Astrocyte of the hippocampus (primary cell): ENCODE data around the gene IFI30.
"Not testable (repeated sequence)": the region's sequence is repeated elsewhere in the genome, so short reads cannot be mapped to it uniquely, and the experiment has no call there.

Source experiments
- DNase-seq: peaks from one replicate; pipeline ENCODE4 v3.0.0; 2011; ENCODE audit warnings: low read depth, low spot score

The IFI30 gene

GRCh38 chr19:18202778-18203407, 29.3 kb downstream of the IFI30 start:
- DNase-seq, result peak; percentile 19

- DNase-seq, result no peak
These were observed 29.8 kb downstream of the IFI30 start for GRCh38 chr19:18203408-18203862.

GRCh38 chr19:18203863-18204393, 30.3 kb downstream of the IFI30 start, which contains the start of gene RAB3A:
RAB3A (minus strand) TSS chr19:18204042; CDS start chr19:18202740, 1,302 bp downstream.
- DNase-seq, result peak; percentile 100

- no peak for DNase-seq
These were observed 31.0 kb downstream of the IFI30 start for GRCh38 chr19:18204394-18205199.

GRCh38 chr19:18205200-18205892, 31.7 kb downstream of the IFI30 start:
- peak; percentile 78 for DNase-seq

GRCh38 chr19:18206018-18206417, 32.4 kb downstream of the IFI30 start:
- DNase-seq, result no peak

GRCh38 chr19:18208098-18208951, 34.7 kb downstream of the IFI30 start:
- DNase-seq, result peak; percentile 22

- not testable (repeated sequence) for DNase-seq
These were observed 36.3 kb downstream of the IFI30 start for GRCh38 chr19:18209912-18210311.

- no peak for DNase-seq
These were observed 38.1 kb downstream of the IFI30 start for GRCh38 chr19:18211683-18212082.

GRCh38 chr19:18214779-18215433, 41.3 kb downstream of the IFI30 start:
- peak; percentile 59 for DNase-seq

- no peak for DNase-seq
These were observed 43.2 kb downstream of the IFI30 start for GRCh38 chr19:18216789-18217188.

- no peak for DNase-seq
These were observed 44.5 kb downstream of the IFI30 start for GRCh38 chr19:18218159-18218558.

- DNase-seq, result no peak
These were observed 45.0 kb downstream of the IFI30 start for GRCh38 chr19:18218600-18218999.

- no peak for DNase-seq
These were observed 46.5 kb downstream of the IFI30 start for GRCh38 chr19:18219911-18220631.

GRCh38 chr19:18220632-18221275, 47.1 kb downstream of the IFI30 start:
- DNase-seq, result no peak

- DNase-seq, result no peak
These were observed 48.5 kb downstream of the IFI30 start for GRCh38 chr19:18221815-18222725.

- peak; percentile 26 for DNase-seq
These were observed 50.4 kb downstream of the IFI30 start for GRCh38 chr19:18223860-18224524.
